Naive B cell (primary cell): ENCODE measurements around the gene GATB. TPM values are rescaled to one million over a fixed set of nuclear protein-coding genes. Genes with fewer than 3 reads are reported as not detected.

Experiments
- ATAC-seq, 2 donors: fragments of 150-1000 bp; cut with Tn5 transposase; 2 replicates each; pipeline ENCODE4 v1.10.0; 2021; ENCODE audit warnings: low read depth in 2 of 2, mild to moderate bottlenecking in 2 of 2, moderate library complexity in 2 of 2
- DNase-seq: peaks from one replicate; pipeline ENCODE4 v3.0.0; 2022
- H3K27ac Mint-ChIP-seq, 6 donors: one replicate each; pipeline ENCODE4 v1.8.0; 2020 to 2022; ENCODE audit warnings: mild to moderate bottlenecking in 6 of 6, mixed read lengths in 6 of 6, moderate library complexity in 5 of 6, inconsistent platforms in 2 of 6
- H3K27me3 Mint-ChIP-seq, 3 donors: one replicate each; pipeline ENCODE4 v1.8.0; 2021 to 2022; ENCODE audit warnings: mixed read lengths in 3 of 3, mild to moderate bottlenecking in 1 of 3
- H3K36me3 Mint-ChIP-seq, 2 donors: one replicate each; pipeline ENCODE4 v1.8.0; 2020 to 2022; ENCODE audit warnings: mixed read lengths in 2 of 2, inconsistent platforms in 1 of 2, mild to moderate bottlenecking in 1 of 2
- H3K4me1 Mint-ChIP-seq, 3 donors: one replicate each; pipeline ENCODE4 v1.8.0; 2020 to 2022; ENCODE audit warnings: mixed read lengths in 3 of 3, inconsistent platforms in 1 of 3, mild to moderate bottlenecking in 1 of 3, moderate library complexity in 1 of 3
- H3K4me3 Mint-ChIP-seq, 8 donors: one replicate each; pipeline ENCODE4 v1.8.0; 2020 to 2022; ENCODE audit warnings: mild to moderate bottlenecking in 8 of 8, mixed read lengths in 8 of 8, moderate library complexity in 8 of 8, inconsistent platforms in 2 of 8
- H3K9me3 Mint-ChIP-seq, 7 donors: one replicate each; pipeline ENCODE4 v1.8.0; 2020 to 2022; ENCODE audit warnings: mixed read lengths in 7 of 7, mild to moderate bottlenecking in 5 of 7, inconsistent platforms in 2 of 7, moderate library complexity in 1 of 7
- polyA plus RNA-seq, 6 donors: library from polyadenylated mRNA; unstranded; fragments of 300-500 nt; fragmentation: Illumina TruSeq; gene quantifications; one replicate each; pipeline ENCODE4 v1.2.3, GENCODE V29; 2021; ENCODE audit warnings: low read depth in 6 of 6

Gene GATB
- polyA plus RNA-seq, 6 donors from 2014 or later, result 5.6 to 17.9 (median 14.3) TPM

DNA sequence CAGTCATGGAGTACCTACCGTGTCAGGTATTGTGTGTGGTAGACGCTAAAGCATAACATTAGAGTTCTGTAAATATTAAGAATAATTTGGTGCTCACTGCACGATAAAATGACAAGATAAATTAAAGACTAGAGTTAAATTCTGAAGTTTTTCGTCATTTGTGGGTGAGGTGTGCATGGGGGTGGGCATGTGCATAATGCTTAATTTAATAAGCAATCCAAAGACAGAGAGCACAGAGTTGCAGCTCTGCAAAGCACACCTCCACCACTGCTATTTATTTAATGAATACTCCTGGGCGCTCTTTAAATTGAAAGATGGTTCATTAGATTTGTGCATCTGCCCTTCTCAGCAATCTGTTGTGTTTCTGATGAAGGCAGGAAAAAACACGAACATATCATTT lies 62.6 kb downstream of the GATB start:
- Mint-ChIP-seq H3K36me3 (peaks cover 54 to 59% of the 10 kb centered on the region in 2 donors), H3K27ac (peak overlapping the region in 1 of 6 donors; percentile 11), H3K9me3 (peaks cover 0 to 10% (median 0%) of the 10 kb centered on the region in 7 donors), H3K4me1 (no peaks in the 10 kb centered on the region), H3K4me3 (no peak overlapping the region), H3K27me3 (no peaks in the 10 kb centered on the region)
- no peak for DNase-seq
- ATAC-seq, result no peak

DNA sequence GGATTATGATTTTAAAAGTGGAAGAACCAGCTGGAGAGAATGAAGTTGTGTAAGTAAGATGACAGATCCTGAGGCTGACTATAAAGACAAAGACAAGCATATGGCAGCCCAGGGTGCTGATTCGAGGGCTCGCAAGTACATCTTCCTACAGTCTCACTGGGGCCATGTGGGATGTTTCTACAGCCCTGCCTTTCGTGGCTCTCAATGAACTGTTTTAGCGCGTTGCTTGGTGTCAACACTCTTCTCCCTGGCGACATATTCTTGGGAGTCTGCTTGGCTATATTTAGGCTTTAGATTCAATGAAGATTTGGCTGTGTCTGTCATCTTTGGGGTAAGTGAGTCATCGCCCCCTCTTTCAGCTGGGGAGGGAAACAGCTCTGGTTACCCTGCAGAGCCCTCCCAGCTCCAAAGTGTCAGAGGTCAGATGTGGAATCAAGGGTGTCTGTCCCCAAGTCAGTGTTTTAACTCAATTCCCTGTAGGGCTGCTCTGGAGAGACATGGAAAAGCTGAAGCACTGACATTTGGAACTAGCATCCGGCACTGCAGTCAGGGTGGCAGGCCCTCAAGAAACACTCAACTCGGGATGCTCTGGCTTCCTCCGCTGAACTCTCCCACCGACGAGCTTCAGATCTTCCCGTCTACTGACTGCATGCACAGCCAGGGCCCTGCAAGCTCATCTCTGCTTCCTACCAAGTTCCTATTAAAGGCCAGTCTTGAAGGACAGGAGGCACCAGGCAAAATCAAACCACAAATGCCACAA lies 65.7 kb downstream of the GATB start:
- Mint-ChIP-seq H3K36me3 (peaks cover 25 to 33% of the 10 kb centered on the region in 2 donors), H3K9me3 (peaks cover 0 to 10% (median 0%) of the 10 kb centered on the region in 7 donors), H3K4me1 (no peaks in the 10 kb centered on the region), H3K27me3 (no peaks in the 10 kb centered on the region), H3K4me3 (no peak overlapping the region), H3K27ac (no peak overlapping the region)
- DNase-seq (no peak), ATAC-seq (no peak)

DNA sequence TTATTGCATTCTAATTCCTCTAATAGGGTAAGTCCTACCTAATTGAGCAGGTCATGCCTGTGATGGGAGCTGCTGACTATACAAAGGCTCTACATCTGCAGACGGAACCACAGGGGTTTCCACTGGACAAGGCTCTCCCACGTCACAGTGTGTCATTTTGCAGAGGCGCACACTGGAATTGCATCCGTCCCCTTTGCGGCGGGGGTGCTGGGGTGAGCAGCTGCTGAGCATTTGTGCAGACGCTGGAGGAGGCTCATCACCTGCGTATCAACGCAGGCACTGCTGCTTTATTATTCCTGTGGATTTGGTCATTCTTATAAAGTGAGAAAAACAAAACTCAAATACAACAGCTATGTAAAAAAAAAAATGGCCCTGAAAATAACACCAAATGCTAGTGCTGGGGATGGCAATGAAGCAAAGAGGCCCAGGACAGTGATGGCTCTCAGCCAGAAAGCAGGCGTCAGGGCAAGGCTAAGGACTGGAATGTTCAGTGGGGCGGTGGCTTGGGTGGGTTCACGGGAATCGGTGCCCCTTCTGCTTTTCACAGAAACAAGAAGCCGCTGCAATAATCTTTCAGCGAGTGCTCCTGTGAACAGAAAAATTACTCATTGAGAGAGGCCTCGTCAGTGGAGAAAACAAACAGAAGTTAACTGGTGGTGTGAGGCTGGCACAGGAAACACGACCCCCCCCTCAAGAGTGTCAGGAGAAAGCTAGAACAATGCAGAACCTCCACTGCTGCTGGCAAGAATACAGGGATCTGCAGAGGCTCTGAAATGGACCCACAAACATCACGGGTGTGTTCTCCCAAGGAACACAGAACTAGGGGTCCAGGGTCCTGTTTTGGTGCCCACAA lies 67.8 kb downstream of the GATB start:
- H3K27me3 Mint-ChIP-seq, result no peaks in the 10 kb centered on the region

DNA sequence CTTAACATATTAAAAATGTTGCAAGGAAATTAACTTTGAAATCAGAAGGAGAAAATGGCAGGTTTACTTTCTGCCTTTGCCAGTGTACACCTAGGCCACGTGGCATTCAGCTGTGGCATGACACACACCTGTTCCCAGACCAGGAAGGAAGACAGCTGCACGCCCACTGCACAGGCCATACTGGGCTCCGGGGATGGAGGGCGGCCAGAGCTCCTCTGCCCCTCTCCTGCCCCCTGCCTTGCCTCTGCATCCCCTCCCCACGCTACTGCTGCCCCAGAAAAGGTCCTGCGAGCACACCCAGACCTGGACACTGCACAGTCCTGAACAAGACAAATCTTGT lies 68.4 kb downstream of the GATB start:
- no peak overlapping the region for H3K4me3 Mint-ChIP-seq
- H3K27ac Mint-ChIP-seq, result no peak overlapping the region
- no peaks in the 10 kb centered on the region for H3K4me1 Mint-ChIP-seq
- DNase-seq, result no peak
- H3K9me3 Mint-ChIP-seq, result peaks cover 0 to 2% (median 0%) of the 10 kb centered on the region in 7 donors
- peaks cover 26 to 29% of the 10 kb centered on the region in 2 donors for H3K36me3 Mint-ChIP-seq
- ATAC-seq, result no peak
- no peaks in the 10 kb centered on the region for H3K27me3 Mint-ChIP-seq

More for the DNA sequence above, 67.8 kb downstream of the GATB start:
- Mint-ChIP-seq H3K36me3 (peaks cover 26 to 29% of the 10 kb centered on the region in 2 donors), H3K4me3 (no peak overlapping the region), H3K4me1 (no peaks in the 10 kb centered on the region), H3K9me3 (peaks cover 0 to 2% (median 0%) of the 10 kb centered on the region in 7 donors), H3K27ac (peak overlapping the region in 1 of 6 donors; percentile 56)
- ATAC-seq, result no peak
- no peak for DNase-seq

DNA sequence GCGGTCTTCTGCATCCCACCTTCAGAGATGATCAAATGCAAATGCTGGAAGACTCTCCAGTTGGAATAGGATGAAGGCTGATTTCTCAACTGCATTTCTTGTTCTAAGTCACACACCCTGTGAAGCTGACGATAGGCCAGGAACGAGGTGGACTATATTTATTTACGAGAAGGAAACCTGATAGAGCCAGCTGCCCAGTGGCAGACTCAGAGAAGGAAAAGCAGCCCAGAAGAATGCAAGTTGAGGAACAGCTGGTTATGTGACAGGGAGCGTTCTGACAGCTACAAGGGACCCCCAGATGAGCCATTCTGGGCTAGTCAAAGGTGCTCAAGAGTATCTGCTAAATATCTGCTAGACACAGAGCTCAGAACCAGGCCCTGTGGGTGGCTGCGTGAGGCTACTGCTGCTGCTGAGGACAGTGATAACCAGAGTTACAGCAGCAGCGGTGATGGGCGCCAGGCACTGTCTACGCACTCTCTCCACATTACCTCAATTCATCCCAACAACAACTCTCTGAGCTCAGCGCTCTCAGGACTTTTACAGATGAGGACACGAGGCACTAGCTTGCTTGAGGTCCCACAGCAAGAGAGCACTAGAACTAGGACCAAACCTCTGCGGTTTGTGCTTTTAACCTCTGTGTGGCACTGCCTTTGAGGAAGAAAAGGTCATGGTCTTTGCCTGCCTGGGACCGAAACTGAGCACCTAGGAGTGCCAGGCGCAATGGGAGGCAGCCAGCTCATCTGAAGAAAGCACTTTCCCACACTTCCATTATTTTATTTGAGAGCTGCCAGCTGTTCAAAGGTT lies 69.0 kb downstream of the GATB start:
- no peak overlapping the region for H3K4me3 Mint-ChIP-seq
- no peaks in the 10 kb centered on the region for H3K27me3 Mint-ChIP-seq
- H3K36me3 Mint-ChIP-seq, result peaks cover 20 to 25% of the 10 kb centered on the region in 2 donors
- DNase-seq (no peak), ATAC-seq (no peak)
- no peak overlapping the region for H3K27ac Mint-ChIP-seq
- no peaks in the 10 kb centered on the region for H3K4me1 Mint-ChIP-seq
- H3K9me3 Mint-ChIP-seq, result no peaks in the 10 kb centered on the region

DNA sequence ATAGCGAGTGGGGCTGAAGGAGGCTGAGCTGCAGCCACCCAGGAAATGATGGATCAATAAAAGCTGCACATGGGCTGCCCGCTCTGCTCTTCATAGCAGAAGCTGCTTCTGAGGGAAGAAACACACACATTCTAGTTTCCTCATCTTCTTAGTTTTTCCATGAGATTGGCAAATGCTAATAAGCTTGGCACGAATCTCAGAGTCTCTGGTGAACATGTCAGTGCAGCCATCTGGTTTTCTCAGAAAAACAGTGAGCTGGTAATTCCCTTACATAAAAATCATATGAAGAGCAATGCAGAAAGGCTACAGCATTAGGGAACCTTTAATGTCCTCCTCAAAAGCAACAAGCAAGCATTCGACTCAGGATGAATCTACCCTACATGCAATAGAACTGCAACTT lies 69.9 kb downstream of the GATB start:
- H3K36me3 Mint-ChIP-seq, result peaks cover 12 to 16% of the 10 kb centered on the region in 2 donors
- no peaks in the 10 kb centered on the region for H3K4me1 Mint-ChIP-seq
- no peaks in the 10 kb centered on the region for H3K9me3 Mint-ChIP-seq
- DNase-seq (no peak), ATAC-seq (no peak)
- no peaks in the 10 kb centered on the region for H3K27me3 Mint-ChIP-seq
- H3K27ac Mint-ChIP-seq, result peak overlapping the region in 1 of 6 donors; percentile 42
- H3K4me3 Mint-ChIP-seq, result no peak overlapping the region

DNA sequence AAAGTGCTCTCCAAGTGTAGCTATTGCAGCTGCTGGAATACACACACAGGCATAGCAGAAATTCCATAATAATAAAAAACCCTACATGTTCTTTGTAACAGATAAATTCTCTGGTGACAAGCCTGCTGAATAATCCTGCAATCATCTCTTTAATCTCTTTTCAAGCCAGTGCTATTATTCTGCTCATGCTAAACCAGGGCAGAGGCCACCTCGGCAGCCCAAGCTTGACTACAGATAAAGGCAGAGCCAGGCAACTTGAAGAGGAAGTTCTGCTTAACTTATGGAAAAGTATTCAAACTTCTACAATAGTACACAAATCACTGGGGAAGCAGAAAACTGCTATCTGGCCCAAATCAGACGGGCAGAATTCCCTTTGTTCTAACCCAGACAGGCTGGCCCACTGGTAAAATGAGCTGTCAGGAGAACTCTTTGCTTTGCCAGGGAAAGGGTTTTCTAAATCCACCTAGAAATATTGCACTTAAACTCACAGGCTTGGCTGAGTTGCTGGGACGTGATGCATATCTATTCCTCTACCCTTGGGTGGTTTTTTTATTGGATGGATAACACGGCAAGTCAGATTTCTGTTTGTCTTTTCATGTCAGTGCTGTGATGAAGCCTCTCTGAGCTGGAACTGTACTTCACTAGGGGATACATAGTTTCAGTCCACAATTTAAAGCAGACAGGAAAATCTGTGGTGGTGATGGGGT lies 70.5 kb downstream of the GATB start:
- Mint-ChIP-seq H3K36me3 (peaks cover 12 to 16% of the 10 kb centered on the region in 2 donors), H3K4me1 (no peaks in the 10 kb centered on the region), H3K9me3 (no peaks in the 10 kb centered on the region), H3K27ac (peak overlapping the region in 1 of 6 donors; percentile 42), H3K4me3 (no peak overlapping the region), H3K27me3 (no peaks in the 10 kb centered on the region)
- DNase-seq (no peak), ATAC-seq (no peak)

DNA sequence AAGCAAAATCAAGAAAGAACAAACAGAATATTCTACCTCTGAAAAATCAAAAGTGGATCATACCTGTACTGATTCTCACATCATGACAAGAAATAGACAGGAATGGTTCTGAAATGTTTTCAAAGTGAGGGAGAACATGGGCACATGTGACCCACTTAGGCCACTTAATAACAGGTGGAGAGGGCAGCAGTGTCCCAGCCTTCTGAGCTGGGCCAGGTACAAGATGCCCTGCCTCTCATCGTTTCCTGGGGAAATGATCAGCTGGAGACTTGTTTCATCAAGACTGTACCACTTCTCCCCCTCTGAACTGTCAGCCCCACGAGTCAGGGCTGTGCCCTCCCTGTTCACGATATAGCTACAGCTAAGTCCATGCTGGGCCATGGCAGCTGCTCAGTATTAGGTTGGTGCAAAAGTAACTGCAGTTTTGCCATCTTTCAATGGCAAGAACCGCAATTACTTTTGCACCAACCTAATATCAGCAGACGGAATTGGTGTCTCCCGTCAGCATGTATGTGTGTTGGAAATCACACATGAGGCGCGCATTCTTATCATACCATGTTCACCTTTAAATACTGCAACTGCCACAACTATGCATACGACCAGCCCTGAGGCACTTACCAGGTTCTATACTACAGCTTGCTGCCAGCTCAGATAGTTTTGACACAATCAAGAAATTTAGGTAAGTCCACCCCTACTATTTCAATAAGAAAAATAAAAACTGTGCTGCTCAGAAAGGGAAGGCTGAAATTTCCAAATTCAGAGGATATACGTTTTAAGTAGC lies 71.4 kb downstream of the GATB start:
- no peak overlapping the region for H3K4me3 Mint-ChIP-seq
- H3K9me3 Mint-ChIP-seq, result no peaks in the 10 kb centered on the region
- peaks cover 12 to 16% of the 10 kb centered on the region in 2 donors for H3K36me3 Mint-ChIP-seq
- DNase-seq (no peak), ATAC-seq (no peak)
- no peaks in the 10 kb centered on the region for H3K4me1 Mint-ChIP-seq
- H3K27ac Mint-ChIP-seq, result no peak overlapping the region
- H3K27me3 Mint-ChIP-seq, result no peaks in the 10 kb centered on the region

DNA sequence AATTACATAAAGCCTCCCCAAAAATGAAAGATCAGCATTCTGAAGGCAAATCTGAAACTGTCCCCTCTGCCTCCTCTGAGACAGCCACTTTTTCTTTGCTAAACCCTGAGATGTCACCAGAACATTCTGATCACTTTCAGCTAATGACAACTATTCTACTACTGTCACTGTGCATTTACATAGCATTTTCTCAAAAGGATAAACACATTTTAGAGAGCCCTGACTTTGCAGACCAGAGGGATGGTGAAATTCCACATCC lies 72.1 kb downstream of the GATB start:
- H3K36me3 Mint-ChIP-seq, result peaks cover 13 to 23% of the 10 kb centered on the region in 2 donors

DNA sequence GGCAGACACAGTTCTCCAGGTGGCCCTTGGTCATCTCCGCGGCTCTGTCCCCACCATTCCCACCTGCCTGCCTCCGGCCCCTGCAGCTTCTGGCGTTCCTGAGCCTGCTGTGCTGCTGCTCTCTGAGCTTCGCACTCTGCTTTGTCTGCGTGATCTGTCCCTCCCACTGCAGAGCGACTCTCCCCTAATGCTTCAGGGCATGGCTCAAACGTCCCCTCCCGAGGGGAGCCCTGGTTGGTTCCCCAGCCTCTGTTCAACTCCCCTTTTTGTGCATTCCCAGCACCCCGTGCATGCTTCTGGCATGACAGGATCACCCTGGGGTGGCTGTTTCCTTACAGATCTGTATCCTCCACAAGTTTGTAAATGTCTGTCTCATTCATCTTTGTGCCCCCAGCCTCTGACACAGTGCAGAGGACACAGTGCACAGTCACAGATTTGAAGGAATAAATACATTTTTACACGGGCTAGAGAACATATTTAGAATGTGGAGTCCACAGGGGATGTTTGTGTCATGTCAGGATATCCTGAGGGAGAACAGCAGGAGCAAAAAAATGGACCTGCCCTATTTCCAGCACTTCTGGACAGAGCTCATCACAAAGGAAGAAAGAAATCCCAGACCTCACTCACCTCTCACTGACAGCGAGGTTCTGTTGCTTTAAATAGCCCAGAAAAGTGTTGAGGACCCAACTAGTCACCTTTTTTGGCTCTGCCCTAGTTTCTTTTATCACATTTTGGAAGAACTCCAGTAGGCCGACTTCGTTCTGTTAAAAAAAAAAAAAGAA lies 72.6 kb downstream of the GATB start:
- no peaks in the 10 kb centered on the region for H3K27me3 Mint-ChIP-seq
- H3K4me3 Mint-ChIP-seq, result no peak overlapping the region
- H3K27ac Mint-ChIP-seq, result peak overlapping the region in 2 of 6 donors; percentile 53 to 64
- no peaks in the 10 kb centered on the region for H3K9me3 Mint-ChIP-seq
- DNase-seq (no peak), ATAC-seq (no peak)
- peaks cover 18 to 28% of the 10 kb centered on the region in 2 donors for H3K36me3 Mint-ChIP-seq
- H3K4me1 Mint-ChIP-seq, result no peaks in the 10 kb centered on the region

More for the DNA sequence above, 72.1 kb downstream of the GATB start:
- Mint-ChIP-seq H3K27ac (no peak overlapping the region), H3K4me1 (no peaks in the 10 kb centered on the region), H3K4me3 (no peak overlapping the region), H3K27me3 (no peaks in the 10 kb centered on the region), H3K9me3 (no peaks in the 10 kb centered on the region)
- DNase-seq (no peak), ATAC-seq (no peak)

DNA sequence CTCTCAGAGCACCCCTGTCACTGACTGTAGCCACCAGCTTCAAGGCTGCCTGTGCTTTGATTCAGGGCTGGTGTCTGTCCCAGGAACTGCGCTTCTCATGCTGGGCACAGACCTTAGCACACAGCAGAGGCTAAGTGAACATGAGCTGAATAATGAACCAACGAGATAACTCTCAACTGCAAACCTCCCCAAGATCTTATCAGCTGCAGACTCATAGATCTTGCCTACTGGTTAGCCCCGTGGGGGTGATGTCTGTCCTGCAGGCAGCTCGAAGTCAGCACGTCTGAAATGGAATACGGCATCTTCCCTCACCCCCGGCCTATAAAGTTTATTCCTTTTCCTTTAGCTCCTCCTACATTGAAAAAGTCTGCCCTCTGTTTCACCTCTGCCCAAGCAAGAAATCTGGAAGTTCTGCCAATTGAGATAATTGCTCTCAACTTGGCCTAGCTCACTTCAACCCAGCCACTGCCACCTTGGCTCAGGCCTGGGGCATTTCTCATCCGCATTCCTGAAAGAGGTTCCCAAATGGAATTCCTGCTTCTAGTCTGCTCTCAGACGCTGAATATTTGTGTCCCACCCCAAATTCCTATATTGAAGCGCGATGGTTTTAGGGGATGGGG lies 73.7 kb downstream of the GATB start:
- Mint-ChIP-seq H3K4me3 (no peak overlapping the region), H3K27me3 (no peaks in the 10 kb centered on the region), H3K9me3 (no peaks in the 10 kb centered on the region), H3K4me1 (no peaks in the 10 kb centered on the region), H3K36me3 (peaks cover 23 to 37% of the 10 kb centered on the region in 2 donors), H3K27ac (no peak overlapping the region)
- ATAC-seq, result no peak
- DNase-seq, result no peak

DNA sequence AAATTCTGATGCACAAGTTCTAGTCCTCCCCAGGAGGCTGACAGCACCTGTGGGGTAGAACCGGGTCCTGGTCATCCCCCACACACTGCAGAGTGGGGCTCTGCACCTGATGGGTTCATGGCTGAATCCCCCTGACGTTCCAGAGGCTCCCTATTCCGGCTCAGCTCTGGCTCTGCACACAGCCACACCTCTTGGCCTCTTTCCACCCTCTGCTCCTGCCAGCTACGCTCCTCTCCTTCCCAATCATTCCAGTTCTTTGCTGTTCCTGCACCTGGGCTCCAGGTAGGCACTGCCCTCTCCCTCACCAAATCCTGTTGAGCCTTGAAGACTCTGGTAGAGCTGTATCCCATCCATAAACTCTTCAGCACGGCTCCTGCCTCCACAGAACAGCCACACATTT lies 75.5 kb downstream of the GATB start:
- Mint-ChIP-seq H3K4me1 (no peaks in the 10 kb centered on the region), H3K4me3 (peak overlapping the region in 1 of 8 donors; percentile 73), H3K36me3 (peaks cover 29 to 37% of the 10 kb centered on the region in 2 donors), H3K9me3 (no peaks in the 10 kb centered on the region), H3K27ac (peak overlapping the region in 1 of 6 donors; percentile 60), H3K27me3 (no peaks in the 10 kb centered on the region)
- ATAC-seq, result no peak
- no peak for DNase-seq
